Activated CD4-positive, alpha-beta T cell treated with anti-CD3 and anti-CD28 coated beads for 1 hour (primary cell): ENCODE data around the gene DCUN1D4.

Experiments
- DNase-seq: peaks from one replicate; pipeline ENCODE4 v3.0.0-alpha.2; 2020

DCUN1D4 gene

GRCh38 chr4:51842554-51843308 lies at the start of gene DCUN1D4:
Gene DCUN1D4 (plus strand): TSS chr4:51843153. CDS start chr4:51843243, 90 bp downstream.
- peak; percentile 96 for DNase-seq

- no peak for DNase-seq
These were observed 22.3 kb upstream of the DCUN1D4 start for GRCh38 chr4:51820443-51821234.

- DNase-seq, result no peak
These were observed 17.6 kb upstream of the DCUN1D4 start for GRCh38 chr4:51825341-51825740.

GRCh38 chr4:51830156-51830720 lies 12.7 kb upstream of the DCUN1D4 start:
- no peak for DNase-seq

- DNase-seq, result peak; percentile 58
These were observed 11.8 kb upstream of the DCUN1D4 start for GRCh38 chr4:51831133-51831532.

GRCh38 chr4:51833236-51833635 lies 9.7 kb upstream of the DCUN1D4 start:
- no peak for DNase-seq

- DNase-seq, result no peak
These were observed 7.9 kb upstream of the DCUN1D4 start for GRCh38 chr4:51835079-51835478.

- no peak for DNase-seq
These were observed 7.1 kb upstream of the DCUN1D4 start for GRCh38 chr4:51835855-51836254.

- DNase-seq, result no peak
These were observed 6.4 kb upstream of the DCUN1D4 start for GRCh38 chr4:51836549-51836948.

- DNase-seq, result no peak
These were observed 2.2 kb upstream of the DCUN1D4 start for GRCh38 chr4:51840781-51841180.

GRCh38 chr4:51842167-51842553 lies 793 bp upstream of the DCUN1D4 start:
- DNase-seq, result no peak

GRCh38 chr4:51843309-51844152 lies 578 bp downstream of the DCUN1D4 start:
- peak; percentile 37 for DNase-seq

- peak; percentile 68 for DNase-seq
These were observed 1.5 kb downstream of the DCUN1D4 start for GRCh38 chr4:51844153-51845054.

- DNase-seq, result no peak
These were observed 2.1 kb downstream of the DCUN1D4 start for GRCh38 chr4:51845055-51845426.

- no peak for DNase-seq
These were observed 2.8 kb downstream of the DCUN1D4 start for GRCh38 chr4:51845711-51846110.

- DNase-seq, result no peak
These were observed 6.5 kb downstream of the DCUN1D4 start for GRCh38 chr4:51849430-51849829.

GRCh38 chr4:51850294-51850693 lies 7.3 kb downstream of the DCUN1D4 start:
- DNase-seq, result no peak

- no peak for DNase-seq
These were observed 8.4 kb downstream of the DCUN1D4 start for GRCh38 chr4:51851090-51851936.

- no peak for DNase-seq
These were observed 9.0 kb downstream of the DCUN1D4 start for GRCh38 chr4:51851937-51852290.

- DNase-seq, result no peak
These were observed 10.2 kb downstream of the DCUN1D4 start for GRCh38 chr4:51853027-51853682.
